ENCODE data around the gene NBPF1.
"Not testable (repeated sequence)": the region's sequence is repeated elsewhere in the genome, so short reads cannot be mapped to it uniquely, and the experiment has no call there.

The NBPF1 gene

GRCh38 chr1:16621681-16622315, 8.4 kb upstream of the NBPF1 start:
- not testable (repeated sequence) for DNase-seq

- no peak for DNase-seq
These were observed 7.9 kb upstream of the NBPF1 start for GRCh38 chr1:16621300-16621658.

GRCh38 chr1:16619803-16620501, 6.6 kb upstream of the NBPF1 start:
- DNase-seq = not testable (repeated sequence)

GRCh38 chr1:16618719-16619118, 5.4 kb upstream of the NBPF1 start:
- DNase-seq = no peak

GRCh38 chr1:16617778-16618580, 4.6 kb upstream of the NBPF1 start:
- no peak for DNase-seq

- DNase-seq = no peak
These were observed 3.8 kb upstream of the NBPF1 start for GRCh38 chr1:16617114-16617631.

- DNase-seq = no peak
These were observed 2.2 kb upstream of the NBPF1 start for GRCh38 chr1:16615253-16616252.

GRCh38 chr1:16614361-16615252, 1.2 kb upstream of the NBPF1 start:
- DNase-seq = peak; percentile 69

GRCh38 chr1:16612332-16613172, 812 bp downstream of the NBPF1 start:
- peak; percentile 92 for DNase-seq

- DNase-seq = not testable (repeated sequence)
These were observed 1.4 kb downstream of the NBPF1 start for GRCh38 chr1:16611981-16612331.

GRCh38 chr1:16611164-16611563, 2.2 kb downstream of the NBPF1 start:
- DNase-seq = not testable (repeated sequence)

- not testable (repeated sequence) for DNase-seq
These were observed 2.8 kb downstream of the NBPF1 start for GRCh38 chr1:16610553-16610952.

GRCh38 chr1:16609761-16610160, 3.6 kb downstream of the NBPF1 start:
- not testable (repeated sequence) for DNase-seq

GRCh38 chr1:16608838-16609560, 4.4 kb downstream of the NBPF1 start:
- DNase-seq = no peak

- not testable (repeated sequence) for DNase-seq
These were observed 5.2 kb downstream of the NBPF1 start for GRCh38 chr1:16607853-16608815.

GRCh38 chr1:16607433-16607851, 5.9 kb downstream of the NBPF1 start:
- DNase-seq = no peak

- not testable (repeated sequence) for DNase-seq
These were observed 6.5 kb downstream of the NBPF1 start for GRCh38 chr1:16606666-16607432.
